ENCODE data around the gene STK33. TPM values are rescaled to one million over a fixed set of nuclear protein-coding genes. Genes with fewer than 3 reads are reported as not detected.
A peak's percentile ranks its signal among the peaks of the same experiment; 100 is the strongest.

STK33 gene
- polyA plus RNA-seq (ENCODE audit: insufficient read length in 3 of 3), result 10 to 100 TPM; 25.3 to 34.5 (median 25.9) TPM

DNA sequence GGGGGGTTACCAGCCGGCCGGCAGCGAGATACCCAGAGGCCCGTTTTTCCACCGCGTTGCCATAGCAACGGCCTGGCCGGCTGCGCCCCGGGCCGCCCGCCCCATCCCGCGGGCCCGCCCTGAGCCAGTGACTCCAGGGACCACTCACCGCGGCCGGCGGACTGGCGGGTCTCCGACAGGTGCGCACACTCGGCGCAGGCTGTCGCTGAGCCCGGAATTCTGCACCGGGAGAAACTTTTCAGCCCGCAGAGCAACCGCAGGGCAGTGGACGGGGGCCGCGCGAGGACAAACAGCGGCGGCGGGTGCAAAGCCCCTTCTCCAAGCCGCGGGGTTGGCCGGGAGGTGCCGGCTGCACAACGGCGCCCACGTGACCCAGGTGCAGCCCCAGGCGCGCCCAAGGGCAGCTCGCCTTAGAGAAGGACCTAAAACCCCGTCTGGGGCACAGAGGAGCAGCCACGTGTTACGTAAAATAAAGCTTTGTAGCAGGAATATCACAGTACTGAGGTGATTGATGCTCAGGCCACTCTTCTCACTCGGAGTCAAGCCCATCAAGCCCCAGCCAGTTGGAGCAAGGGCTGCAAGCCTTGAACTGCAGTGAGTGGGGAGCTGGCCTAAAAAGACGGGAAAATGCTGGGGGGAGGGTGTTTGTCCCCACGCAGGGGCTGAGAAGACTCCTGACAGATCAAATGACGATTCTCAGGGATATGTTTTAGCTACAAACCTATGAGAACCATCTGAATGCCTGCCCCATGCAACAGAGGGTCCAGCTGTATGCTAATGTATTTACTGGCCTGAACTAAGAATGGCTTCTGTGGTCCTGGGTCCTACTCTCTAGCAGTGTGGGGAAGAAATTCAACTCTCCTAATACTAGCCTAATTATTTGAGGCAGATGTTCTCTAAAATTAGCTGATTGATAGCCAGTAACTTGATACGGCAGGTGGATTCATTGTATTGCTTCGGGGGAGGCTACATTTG lies at the start of gene STK33:
TSS of gene STK33 (minus strand) at position 294 of the 975 bp plus-strand sequence. CDS start 119,323 bp downstream, outside the sequence.
- DNase-seq (ENCODE audit: low read depth in 3 of 3, low spot score in 2 of 3), result peak in 1 of 3 donors; percentile 46

- DNase-seq (ENCODE audit: low read depth in 3 of 3, low spot score in 2 of 3), result peak; percentile 27 to 38 (median 38)
Observed at GRCh38 chr11:8642196-8642841, 48.3 kb upstream of the STK33 start.

DNA sequence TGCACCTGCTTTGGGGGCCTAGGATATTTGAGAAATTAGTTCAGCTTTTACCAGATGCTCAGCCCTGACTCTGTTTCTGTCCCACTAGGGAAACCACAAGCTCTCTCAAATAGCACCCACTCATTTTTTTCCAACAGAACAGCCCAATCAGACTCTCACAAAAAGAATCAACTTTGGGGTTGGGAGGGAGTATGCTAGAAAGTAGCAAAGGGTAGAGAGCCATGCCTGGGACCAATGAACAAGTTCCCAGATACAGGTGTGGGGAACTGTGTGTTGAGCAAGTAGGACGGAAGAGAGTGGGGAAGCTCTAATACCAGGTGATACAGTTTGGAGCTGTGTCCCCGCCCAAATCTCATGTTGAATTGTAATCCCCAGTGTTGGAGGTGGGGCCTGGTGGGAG lies 47.3 kb upstream of the STK33 start:
- DNase-seq (ENCODE audit: low read depth in 3 of 3, low spot score in 2 of 3), result no peak

DNA sequence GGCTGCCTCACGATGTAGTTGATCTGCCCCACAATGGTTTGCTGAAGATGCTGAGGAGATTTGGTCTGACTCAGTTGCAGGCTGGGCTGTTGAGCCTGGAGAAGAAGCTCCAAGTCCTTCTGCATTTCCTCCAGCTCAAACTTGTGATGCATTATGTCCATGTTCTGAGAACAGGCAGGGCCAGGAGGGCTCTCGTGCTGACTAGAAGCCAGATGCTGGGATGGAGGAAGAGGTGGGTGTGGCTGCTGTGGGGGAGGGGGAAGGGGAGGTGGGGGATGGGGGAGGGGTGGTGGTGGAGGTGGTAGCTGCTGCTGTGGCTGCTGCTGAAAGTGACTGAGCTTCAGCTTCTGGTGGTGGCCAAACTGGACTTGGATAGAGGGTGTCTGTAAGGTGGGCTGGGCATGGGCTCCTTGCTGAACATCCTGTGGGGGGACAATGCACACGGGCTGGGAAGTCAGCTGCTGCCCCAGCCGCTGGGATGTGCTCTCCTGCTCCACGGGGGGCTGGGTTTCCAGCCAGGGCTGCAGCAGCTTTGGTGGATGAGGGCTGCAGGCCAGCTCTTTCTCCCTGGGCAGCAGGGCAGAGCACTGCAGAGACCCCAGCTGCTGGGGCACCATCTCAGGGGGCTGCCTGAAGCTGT lies 46.4 kb upstream of the STK33 start:
- DNase-seq (ENCODE audit: low read depth in 3 of 3, low spot score in 2 of 3), result no peak

DNA sequence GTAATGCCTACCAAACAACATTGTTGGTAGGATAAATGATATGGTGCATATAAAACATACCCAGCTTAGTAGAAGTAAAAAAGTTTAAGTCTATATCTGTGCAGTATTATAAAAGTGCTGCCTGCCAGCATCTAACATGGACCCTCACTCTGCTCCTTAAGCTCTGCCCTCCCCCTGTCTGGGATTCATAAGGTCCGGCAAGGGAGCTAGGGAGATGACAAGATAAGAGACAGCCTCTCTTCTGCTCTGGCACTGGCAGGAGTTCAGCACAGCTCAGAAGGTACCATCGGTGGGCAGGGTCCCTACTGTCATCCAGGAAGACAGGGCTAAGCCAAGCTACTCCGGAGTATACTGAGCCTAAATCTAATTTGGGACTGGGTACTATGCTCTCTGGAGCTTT lies 45.6 kb upstream of the STK33 start:
- no peak for DNase-seq (ENCODE audit: low read depth in 3 of 3, low spot score in 2 of 3)

DNA sequence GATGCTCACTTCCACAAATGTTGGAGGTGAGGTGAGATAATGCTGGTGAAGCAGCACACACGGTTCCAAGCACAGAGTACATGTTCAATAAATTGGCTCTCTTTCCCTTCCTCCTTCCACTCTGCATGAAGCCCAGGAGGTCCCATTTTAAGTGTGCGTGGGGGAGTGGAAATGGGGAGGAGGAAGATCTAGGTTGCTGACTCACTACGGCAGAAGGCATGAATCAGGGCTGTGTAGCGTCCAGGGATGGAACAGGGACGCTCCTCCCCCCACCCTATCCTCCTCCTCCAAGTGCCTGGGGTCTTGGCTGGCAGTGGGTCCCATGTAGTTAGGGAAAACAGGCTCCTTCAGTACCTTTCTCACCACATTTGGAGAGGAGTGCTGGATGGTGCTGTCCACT lies 44.3 kb upstream of the STK33 start:
- DNase-seq (ENCODE audit: low read depth in 3 of 3, low spot score in 2 of 3), result no peak

DNA sequence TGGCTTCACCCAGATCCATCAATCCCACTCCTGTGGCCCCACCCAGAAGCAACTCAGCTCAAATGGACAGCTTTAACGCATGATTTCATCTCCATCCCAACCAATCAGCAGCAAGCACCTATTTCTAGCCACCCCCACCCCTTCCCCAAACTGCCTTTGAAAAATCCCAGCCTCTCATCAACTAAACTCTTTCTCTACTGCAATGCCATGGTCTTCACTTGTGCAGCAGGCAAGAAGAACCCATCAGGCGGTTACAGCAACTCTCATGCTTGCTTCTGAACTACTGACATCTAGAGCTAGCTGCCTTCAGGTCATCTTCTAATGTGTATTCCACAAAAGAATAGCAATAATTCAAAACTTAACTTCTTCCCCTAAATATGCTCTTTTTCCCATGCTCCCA lies 42.1 kb upstream of the STK33 start:
- DNase-seq (ENCODE audit: low read depth in 3 of 3, low spot score in 2 of 3), result no peak

GRCh38 chr11:8634498-8634897 lies 40.5 kb upstream of the STK33 start:
- DNase-seq (ENCODE audit: low read depth in 3 of 3, low spot score in 2 of 3), result no peak

DNA sequence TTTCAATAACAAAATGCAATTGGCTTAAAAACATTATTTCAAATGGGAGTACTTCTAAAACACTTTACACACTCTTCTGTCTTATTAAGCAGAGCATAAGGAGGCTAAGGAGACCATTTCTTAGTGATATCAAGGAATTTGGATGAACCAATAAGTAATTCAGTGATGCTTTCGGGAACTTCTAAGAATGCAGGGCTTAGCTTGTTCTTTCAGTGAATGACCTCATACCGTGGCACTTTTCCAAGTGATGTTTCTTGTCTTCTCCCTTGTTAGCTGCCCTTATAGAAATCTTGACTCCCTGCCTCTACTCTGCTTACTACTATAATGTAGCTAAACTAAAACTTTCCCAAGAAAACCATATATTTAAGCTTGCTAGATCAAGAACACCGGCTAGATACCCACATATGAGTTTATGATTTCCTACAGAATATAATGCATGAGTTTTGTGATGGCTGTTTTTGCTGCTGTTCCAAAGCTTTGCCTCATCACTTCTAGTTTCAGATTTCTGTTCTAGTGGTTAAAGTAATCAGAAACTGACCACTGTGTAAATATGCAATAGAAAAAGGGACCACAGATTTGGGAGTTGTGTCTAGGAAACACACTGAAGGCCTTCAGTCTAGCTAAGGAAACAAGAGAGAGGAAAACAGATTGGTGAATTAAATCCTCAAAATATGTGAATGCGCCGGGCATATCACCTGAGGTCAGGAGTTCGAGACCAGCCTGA lies 37.5 kb upstream of the STK33 start:
- no peak for DNase-seq (ENCODE audit: low read depth in 3 of 3, low spot score in 2 of 3)

- no peak for DNase-seq (ENCODE audit: low read depth in 3 of 3, low spot score in 2 of 3)
Observed at GRCh38 chr11:8624698-8625097, 30.7 kb upstream of the STK33 start.

DNA sequence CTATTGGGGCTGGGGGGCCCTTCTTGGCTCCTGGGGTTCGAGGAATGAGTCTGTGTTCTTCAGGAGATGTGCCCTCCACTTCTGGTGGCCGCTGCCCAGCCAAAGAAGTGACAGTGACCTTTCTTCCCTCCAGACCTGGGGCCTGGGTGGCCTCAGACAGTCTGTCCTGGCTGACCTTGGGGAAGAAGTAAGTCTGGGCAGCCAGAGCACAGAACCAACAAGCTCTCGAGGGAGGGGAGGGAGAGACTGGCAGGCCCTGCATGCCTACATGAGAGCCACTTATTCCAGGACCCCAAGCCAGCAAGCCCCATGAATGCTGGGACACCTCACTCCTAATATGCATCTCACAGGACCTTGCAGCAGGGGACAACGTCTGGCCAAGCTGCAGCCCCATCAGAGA lies 27.1 kb upstream of the STK33 start:
- DNase-seq (ENCODE audit: low read depth in 3 of 3, low spot score in 2 of 3), result no peak

DNA sequence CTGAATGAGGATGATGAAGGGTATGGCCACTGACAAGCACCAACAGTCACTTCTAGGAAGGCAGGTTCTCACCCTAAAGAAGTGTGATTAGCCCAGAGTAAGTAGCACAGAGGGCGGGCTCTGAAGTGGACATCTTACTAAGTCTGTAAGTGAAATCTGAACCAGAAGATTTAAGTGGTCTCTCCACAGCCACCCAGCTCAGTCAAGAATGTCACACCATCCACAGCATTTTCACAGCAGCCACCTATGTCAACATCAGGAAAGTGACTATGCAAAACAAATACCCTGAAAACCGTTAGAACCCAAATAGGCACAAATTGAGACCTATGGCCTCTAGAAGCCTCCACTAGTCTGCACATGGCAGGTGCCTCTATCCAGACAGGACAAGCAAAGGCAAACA lies 23.0 kb upstream of the STK33 start:
- no peak for DNase-seq (ENCODE audit: low read depth in 3 of 3, low spot score in 2 of 3)

GRCh38 chr11:8615291-8616032 lies 21.4 kb upstream of the STK33 start:
- no peak for DNase-seq (ENCODE audit: low read depth in 3 of 3, low spot score in 2 of 3)

DNA sequence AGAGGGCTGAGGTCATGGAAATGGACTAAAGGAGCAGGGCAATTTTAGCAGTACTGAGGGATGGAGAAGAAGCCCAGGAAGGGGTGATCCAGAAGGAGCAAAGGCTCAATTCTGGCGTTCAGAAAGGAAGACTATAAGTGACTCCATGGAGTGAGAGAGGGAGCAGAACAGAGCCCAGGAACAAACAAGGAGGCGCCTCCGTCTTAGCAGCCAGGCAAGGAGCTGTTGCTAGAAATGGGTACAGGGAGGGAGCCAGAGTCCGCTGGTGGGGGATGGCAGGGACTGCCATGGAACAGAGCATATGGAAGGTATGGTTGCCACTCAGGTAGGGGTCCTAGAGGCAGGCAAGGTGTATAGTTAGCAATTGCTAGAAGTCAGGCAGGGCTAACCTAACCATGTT lies 20.5 kb upstream of the STK33 start:
- DNase-seq (ENCODE audit: low read depth in 3 of 3, low spot score in 2 of 3), result no peak

- DNase-seq (ENCODE audit: low read depth in 3 of 3, low spot score in 2 of 3), result no peak
Observed at GRCh38 chr11:8613036-8613435, 19.0 kb upstream of the STK33 start.

GRCh38 chr11:8612522-8612921 lies 18.5 kb upstream of the STK33 start:
- no peak for DNase-seq (ENCODE audit: low read depth in 3 of 3, low spot score in 2 of 3)

DNA sequence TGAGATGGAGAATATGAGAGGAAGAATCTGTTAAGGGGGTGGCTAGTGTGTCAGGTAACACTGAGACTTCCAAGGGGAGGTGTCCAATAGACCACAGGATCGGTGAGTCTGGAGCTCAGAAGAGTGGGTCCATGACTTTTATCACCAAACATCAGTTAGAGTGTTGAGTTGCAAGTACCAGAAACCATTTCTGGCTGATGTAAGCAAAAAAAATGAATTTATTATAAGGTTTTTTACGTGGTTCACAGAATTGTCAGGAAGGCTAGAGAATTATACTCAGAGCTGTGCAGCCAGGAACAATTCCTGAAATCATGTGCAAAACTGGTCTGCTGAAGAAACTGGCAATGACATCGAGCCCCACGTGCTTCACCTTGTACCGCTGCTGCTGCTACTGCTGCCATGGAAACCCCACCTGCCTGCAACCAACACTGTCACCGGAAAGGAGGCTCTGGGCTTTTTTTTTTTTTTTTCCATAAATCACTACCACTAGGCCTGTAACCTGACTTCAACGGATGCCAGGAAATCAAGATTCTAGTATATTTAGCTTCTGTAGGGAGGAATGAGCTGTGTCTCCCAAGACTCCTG lies 16.6 kb upstream of the STK33 start:
- DNase-seq (ENCODE audit: low read depth in 3 of 3, low spot score in 2 of 3), result peak in 1 of 3 donors; percentile 72

DNA sequence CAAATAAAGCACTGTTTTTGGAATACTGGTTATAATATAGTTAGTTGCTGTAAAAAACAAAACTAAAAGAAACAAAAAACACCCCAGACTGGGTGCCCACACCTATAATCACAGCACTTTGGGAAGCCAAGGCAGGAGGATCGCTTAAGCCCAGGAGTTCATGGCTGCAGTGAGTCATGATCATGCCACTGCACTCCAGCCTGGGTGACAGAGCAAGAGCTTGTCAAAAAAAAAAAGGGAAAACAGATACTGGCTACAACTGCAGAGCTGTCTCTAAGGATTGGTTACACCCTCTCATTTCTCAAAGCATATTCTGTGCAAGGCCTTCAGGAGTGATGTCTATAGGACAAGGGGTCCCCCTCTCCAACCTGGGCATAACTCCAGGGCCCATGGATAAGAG lies 14.6 kb upstream of the STK33 start:
- DNase-seq (ENCODE audit: low read depth in 3 of 3, low spot score in 2 of 3), result no peak

DNA sequence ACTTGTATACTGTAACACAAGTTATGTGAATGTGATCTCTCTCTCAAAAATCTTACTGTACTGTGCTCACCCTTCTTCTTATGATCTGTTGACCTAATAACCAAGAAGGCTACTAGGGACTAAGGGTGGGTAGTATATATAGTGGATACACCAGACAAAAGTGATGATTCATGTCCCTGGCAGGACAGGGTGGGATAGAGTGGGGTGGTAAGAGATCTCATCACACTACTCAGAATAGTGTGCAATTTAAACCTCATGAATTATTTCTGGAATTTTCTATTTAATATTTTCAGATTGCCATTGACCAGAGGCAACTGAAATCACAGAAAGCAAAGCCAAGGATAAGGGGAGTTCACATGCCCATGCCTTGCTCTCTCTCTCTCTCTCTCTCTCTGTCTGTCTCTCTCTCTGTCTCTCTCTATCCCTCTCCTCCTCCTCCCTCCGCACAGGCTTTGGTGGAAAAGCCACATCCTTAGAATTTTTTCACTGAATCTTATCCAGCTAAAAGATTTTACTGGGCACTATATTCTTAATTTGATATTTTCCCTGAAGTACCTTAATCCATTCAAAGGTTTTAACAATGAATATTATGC lies 12.0 kb upstream of the STK33 start:
- no peak for DNase-seq (ENCODE audit: low read depth in 3 of 3, low spot score in 2 of 3)

All from right renal cortex interstitium (tissue), 3 donors.